Posterior cingulate gyrus (tissue), 11 donors: ENCODE results near the gene CCDC201.
"Not testable (repeated sequence)": the region's sequence is repeated elsewhere in the genome, so short reads cannot be mapped to it uniquely, and the experiment has no call there.

Experiments
- DNase-seq, 10 donors: peaks; one replicate each; pipeline versions ENCODE4 v3.0.0 to v3.0.0-alpha.2; 2020 to 2021; ENCODE audit warnings: mixed read lengths in 3 of 10
- intact Hi-C: fragments of 100-400 bp; cut with DNase I; formaldehyde crosslinking; loops from one replicate; pipeline ENCODE4 v1.15.1; 2023

Gene CCDC201

GRCh38 chr7:45829846-45830245, 43.0 kb downstream of the CCDC201 start:
- intact Hi-C loops, DNase-seq: not testable (repeated sequence)

GRCh38 chr7:45827731-45828130, 45.2 kb downstream of the CCDC201 start:
- DNase-seq, intact Hi-C loops: not testable (repeated sequence)

- DNase-seq, intact Hi-C loops: not testable (repeated sequence)
Measured at GRCh38 chr7:45826550-45826949, 46.3 kb downstream of the CCDC201 start.

GRCh38 chr7:45818763-45819162, 54.1 kb downstream of the CCDC201 start:
- intact Hi-C loops, DNase-seq: not testable (repeated sequence)

GRCh38 chr7:45817913-45818312, 55.0 kb downstream of the CCDC201 start:
- intact Hi-C loops: not testable (repeated sequence)
- peak in 1 of 10 donors; percentile 74 for DNase-seq

GRCh38 chr7:45817016-45817415, 55.9 kb downstream of the CCDC201 start:
- DNase-seq, intact Hi-C loops: not testable (repeated sequence)

- DNase-seq: peak in 1 of 10 donors; percentile 58
- intact Hi-C loops: not testable (repeated sequence)
Measured at GRCh38 chr7:45814216-45815118, 58.4 kb downstream of the CCDC201 start.

- peak in 1 of 10 donors; percentile 72 for DNase-seq
Measured at GRCh38 chr7:45813771-45814170, 59.1 kb downstream of the CCDC201 start.

GRCh38 chr7:45812946-45813345, 59.9 kb downstream of the CCDC201 start:
- no peak for DNase-seq
- intact Hi-C loops: no loop called here

More at GRCh38 chr7:45813771-45814170, 59.1 kb downstream of the CCDC201 start:
- intact Hi-C loops: not testable (repeated sequence)

GRCh38 chr7:45811652-45812234, 61.1 kb downstream of the CCDC201 start:
- DNase-seq, intact Hi-C loops: not testable (repeated sequence)

- peak in 1 of 10 donors; percentile 84 for DNase-seq
- intact Hi-C loops: not testable (repeated sequence)
Measured at GRCh38 chr7:45810451-45811005, 62.4 kb downstream of the CCDC201 start.
